GM12878 (cell line): ENCODE results near the gene MYO7A. TPM values are rescaled to one million over a fixed set of nuclear protein-coding genes. Genes with fewer than 3 reads are reported as not detected.

Experiments used
- ATAC-seq: fragments of 200-7000 bp; cut with Tn5 transposase; 3 replicates; pipeline ENCODE4 v1.9.1; 2020; ENCODE audit warnings: mild to moderate bottlenecking, moderate library complexity
- BruUV-seq: library from RNA; stranded (reverse); fragments of 400-500 nt; replicated peaks from 2 replicates; lab custom pipeline; 2021; lab: Mats Ljungman, UMichigan
- CTCF ChIA-PET: fragments of 300-600 bp; sonication (Branson Sonifier 250); formaldehyde crosslinking; extraction: SDS; loops from one replicate; lab custom pipeline; 2021; ENCODE audit warnings: inconsistent platforms; lab: Yijun Ruan, JAX
- POLR2A ChIA-PET: fragments of 350-600 bp; formaldehyde crosslinking; extraction: SDS; loops from one replicate; lab custom pipeline; 2021; ENCODE audit warnings: inconsistent platforms; lab: Charles Lee
- RAD21 ChIA-PET: fragments of 300-600 bp; sonication (Branson Sonifier 250); formaldehyde crosslinking; loops from one replicate; lab custom pipeline; 2023; ENCODE audit warnings: antibody characterized with exemption; ENCODE audit not compliant: unreplicated experiment; lab: Charles Lee
- SMC1A ChIA-PET: fragments of 300-600 bp; sonication (Branson Sonifier 250); formaldehyde crosslinking; loops from one replicate; lab custom pipeline; 2023; ENCODE audit not compliant: unreplicated experiment, uncharacterized antibody; lab: Charles Lee
- DNase-seq: peaks from one replicate; pipeline ENCODE4 v3.0.0-alpha.2; 2011; ENCODE audit warnings: low read depth, low spot score
- FAIRE-seq: peaks from 3 replicates; lab custom pipeline; 2011; peaks lifted over from hg19 to GRCh38; lab: Jason Lieb, UNC
- H2AFZ ChIP-seq: 2 replicates; pipeline ENCODE4 v1.6.0; 2011; ENCODE audit warnings: low read depth, low read length, control low read depth; ENCODE audit not compliant: control insufficient read depth
- H3K27ac ChIP-seq: 2 replicates; pipeline ENCODE4 v1.5.1; 2011; ENCODE audit warnings: control low read depth; ENCODE audit not compliant: control insufficient read depth, insufficient read depth
- H3K27me3 ChIP-seq, 2 experiments: replicated peaks in 1 of 2; 2 replicates each; pipeline versions ENCODE4 v1.6.0 to v1.6.1; 2011; ENCODE audit warnings: low read length in 1 of 2; ENCODE audit not compliant: control insufficient read depth in 2 of 2, insufficient read depth in 2 of 2
- H3K36me3 ChIP-seq, 2 experiments: 2 replicates each; pipeline ENCODE4 v1.5.1; 2011; ENCODE audit warnings: low read length in 1 of 2; ENCODE audit not compliant: control insufficient read depth in 2 of 2, insufficient read depth in 2 of 2
- H3K4me1 ChIP-seq: 2 replicates; pipeline ENCODE4 v1.6.1; 2011; ENCODE audit warnings: mild to moderate bottlenecking, low read length, moderate library complexity, mixed read lengths; ENCODE audit not compliant: control insufficient read depth, insufficient read depth
- H3K4me2 ChIP-seq: 2 replicates; pipeline ENCODE4 v1.6.0; 2011; ENCODE audit warnings: control low read depth; ENCODE audit not compliant: control insufficient read depth, insufficient read depth
- H3K4me3 ChIP-seq: fragments of 200-600 bp; sonication (generic); 2 replicates; pipeline ENCODE4 v1.5.1; 2016
- H3K79me2 ChIP-seq: 2 replicates; pipeline ENCODE4 v1.6.0; 2011; ENCODE audit warnings: low read length; ENCODE audit not compliant: control insufficient read depth, insufficient read depth
- H3K9ac ChIP-seq: 2 replicates; pipeline ENCODE4 v1.8.0; 2011; ENCODE audit warnings: low read length, control low read depth, mixed read lengths; ENCODE audit not compliant: control insufficient read depth, insufficient read depth
- H3K9me3 ChIP-seq: replicated peaks from 3 replicates; pipeline ENCODE4 v1.5.1; 2011; ENCODE audit warnings: mild to moderate bottlenecking, low read length; ENCODE audit not compliant: control insufficient read depth, insufficient read depth
- H4K20me1 ChIP-seq: 2 replicates; pipeline ENCODE4 v1.6.0; 2011; ENCODE audit not compliant: control insufficient read depth, insufficient read depth
- CHD1 ChIP-seq: IDR thresholded peaks from 2 replicates; pipeline ENCODE4 v1.6.1; 2012; ENCODE audit warnings: low read depth, low read length, improper control_type of control experiment
- CHD4 ChIP-seq: fragments of 200-600 bp; sonication (generic); IDR thresholded peaks from 2 replicates; pipeline ENCODE4 v1.6.1; 2016; ENCODE audit warnings: mild to moderate bottlenecking
- CREM ChIP-seq: IDR thresholded peaks from 2 replicates; pipeline ENCODE4 v1.6.1; 2014; ENCODE audit warnings: antibody characterized with exemption, low read depth
- EP300 ChIP-seq, 2 experiments: fragments of 150-350 bp in 1 of 2; IDR thresholded peaks; 2 replicates each; pipeline ENCODE4 v1.6.1; 2011 to 2012; ENCODE audit warnings: low read depth in 2 of 2, low read length in 2 of 2, borderline replicate concordance in 1 of 2, improper control_type of control experiment in 1 of 2, inconsistent platforms in 1 of 2; ENCODE audit not compliant: control insufficient read depth in 1 of 2
- IRF4 ChIP-seq: IDR thresholded peaks from 2 replicates; pipeline ENCODE4 v1.6.1; 2011; ENCODE audit warnings: low read depth, low read length
- MEF2B ChIP-seq: fragments of 450-650 bp; IDR thresholded peaks from 2 replicates; pipeline ENCODE4 v1.6.1; 2018; ENCODE audit warnings: mild to moderate bottlenecking, moderate library complexity; ENCODE audit not compliant: partially characterized antibody, poor library complexity, severe bottlenecking
- RBBP5 ChIP-seq: fragments of 200-600 bp; sonication (generic); conservative IDR thresholded peaks from 2 replicates; pipeline ENCODE4 v1.6.1; 2016
- RCOR1 ChIP-seq: conservative IDR thresholded peaks from 2 replicates; pipeline ENCODE4 v1.6.1; 2012; ENCODE audit warnings: low read depth, low read length, improper control_type of control experiment
- RUNX3 ChIP-seq: IDR thresholded peaks from 2 replicates; pipeline ENCODE4 v1.6.1; 2012; ENCODE audit warnings: low read length, inconsistent platforms
- SIX5 ChIP-seq: IDR thresholded peaks from 2 replicates; pipeline ENCODE4 v1.6.1; 2011; ENCODE audit warnings: mild to moderate bottlenecking, low read depth, low read length, moderate library complexity; ENCODE audit not compliant: severe bottlenecking
- WGBS: methylation state at CpG from one replicate; pipeline ENCODE4 v1.1.6; 2016; ENCODE audit warnings: low lambda C conversion rate; ENCODE audit not compliant: insufficient replicate concordance, insufficient coverage; ENCODE audit errors: missing lambda C conversion rate; 5-methylcytosine and 5-hydroxymethylcytosine counted together
- in situ Hi-C: fragments of 300-500 bp; cut with MboI; formaldehyde crosslinking; loops from 9 replicates; pipeline ENCODE4 v1.14.3; 2018; ENCODE audit warnings: mixed read lengths
- intact Hi-C: fragments of 100-400 bp; cut with micrococcal nuclease; formaldehyde crosslinking; loops from one replicate; pipeline ENCODE4 v1.14.2; 2022; ENCODE audit not compliant: unreplicated experiment
- polyA plus RNA-seq, 11 experiments: library from polyadenylated mRNA; depleted of rRNA in 4 of 11; unstranded in 6 of 11; stranded (reverse) in 5 of 11; fragments of >200 nt; fragmentation: Nextera tagmentation in 4 of 11; fragmentation: Illumina TruSeq in 1 of 11; extraction: Ambion mirVana in 4 of 11; extraction: Trizol in 1 of 11; gene quantifications; 1 replicate in 1 of 11; 2 replicates in 10 of 11; pipeline versions ENCODE4 v1.2.1 to v1.2.3, GENCODE V29; 2011 to 2016; ENCODE audit warnings: inconsistent platforms in 2 of 11, missing spikeins in 2 of 11, low read depth in 1 of 11
- total RNA-seq, 4 experiments: library from RNA; depleted of rRNA in 3 of 4; stranded (reverse); fragments of >200 nt in 3 of 4; fragmentation: Illumina TruSeq in 1 of 4; extraction: Trizol in 1 of 4; gene quantifications; 2 replicates each; pipeline versions ENCODE4 v1.2.1 to v1.2.3, GENCODE V29; 2013 to 2021
- TF ChIP-seq, protein P1 (sequence below): fragments of 450-650 bp; IDR thresholded peaks from 2 replicates; pipeline ENCODE4 v1.6.1; 2016; ENCODE audit warnings: mild to moderate bottlenecking, moderate library complexity, borderline replicate concordance
- TF ChIP-seq, protein P2 (sequence below): fragments of 450-650 bp; IDR thresholded peaks from 2 replicates; pipeline ENCODE4 v1.6.1; 2017; ENCODE audit warnings: mild to moderate bottlenecking, moderate library complexity
- TF ChIP-seq, protein P3 (sequence below): fragments of 450-650 bp; IDR thresholded peaks from 2 replicates; pipeline ENCODE4 v1.6.1; 2017; ENCODE audit warnings: antibody characterized with exemption, mild to moderate bottlenecking, moderate library complexity

MYO7A gene
- total and polyA plus RNA-seq, 10 of the 15 experiments (the other 5 are each of a cell fraction or from before 2014, with no cell fraction given) = 0.01 to 0.21 (median 0.04) TPM; not detected in 6

DNA sequence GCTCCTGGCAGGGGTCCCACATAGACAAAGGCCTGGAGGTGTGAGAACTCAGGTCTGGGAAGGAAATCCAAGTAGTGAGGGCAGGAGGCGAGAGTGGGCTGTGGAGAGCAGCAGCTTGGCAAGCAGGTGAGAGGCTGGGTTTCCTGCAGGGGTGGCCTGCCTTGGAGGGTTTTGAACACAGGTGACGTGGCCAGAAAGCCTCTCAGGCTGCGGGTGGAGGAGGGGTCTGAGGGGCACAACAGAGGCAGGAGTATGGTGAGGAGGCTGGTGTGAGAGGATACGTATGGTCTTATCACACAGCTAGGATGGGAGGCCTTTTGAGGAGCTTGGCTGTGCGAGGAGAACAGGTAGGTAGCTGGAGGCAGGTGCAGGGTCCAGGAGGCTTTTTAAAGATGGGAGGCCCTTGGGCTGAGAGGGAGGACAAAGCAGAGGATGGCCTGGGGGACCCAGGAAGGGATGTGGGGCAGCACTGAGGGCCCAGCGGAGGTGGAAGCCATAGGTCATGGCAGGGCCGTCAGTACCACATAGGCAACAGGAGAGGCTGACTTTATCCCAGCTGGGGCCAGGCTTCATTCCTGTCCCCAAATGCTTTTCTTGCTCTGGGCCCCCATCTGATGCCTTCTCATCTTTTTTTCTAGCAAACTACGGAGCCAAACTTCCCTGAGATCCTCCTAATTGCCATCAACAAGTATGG lies 84.4 kb downstream of the MYO7A start:
- Histone ChIP-seq H3K27me3 (no peaks in the 10 kb centered on the region), H3K27ac (no peak overlapping the region), H3K79me2 (no peaks in the 10 kb centered on the region), H4K20me1 (no peaks in the 10 kb centered on the region), H2AFZ (no peak overlapping the region), H3K4me1 (no peaks in the 10 kb centered on the region), H3K9me3 (no peaks in the 10 kb centered on the region), H3K4me3 (no peak overlapping the region), H3K36me3 (no peaks in the 10 kb centered on the region), H3K4me2 (no peak overlapping the region), H3K9ac (no peak overlapping the region)
- ChIA-PET RAD21 (no interaction called here), POLR2A (no interaction called here), SMC1A (no interaction called here), CTCF (no interaction called here)
- FAIRE-seq (no peak), DNase-seq (no peak), ATAC-seq (no peak)
- BruUV-seq = no TSS peak
- 30% methylated on average over 8 of the region's 8 CpGs for WGBS
- intact Hi-C loops (no loop called here), in situ Hi-C loops (no loop called here)
- TF ChIP-seq CHD1 = no peak
- TF ChIP-seq, protein P1, sequence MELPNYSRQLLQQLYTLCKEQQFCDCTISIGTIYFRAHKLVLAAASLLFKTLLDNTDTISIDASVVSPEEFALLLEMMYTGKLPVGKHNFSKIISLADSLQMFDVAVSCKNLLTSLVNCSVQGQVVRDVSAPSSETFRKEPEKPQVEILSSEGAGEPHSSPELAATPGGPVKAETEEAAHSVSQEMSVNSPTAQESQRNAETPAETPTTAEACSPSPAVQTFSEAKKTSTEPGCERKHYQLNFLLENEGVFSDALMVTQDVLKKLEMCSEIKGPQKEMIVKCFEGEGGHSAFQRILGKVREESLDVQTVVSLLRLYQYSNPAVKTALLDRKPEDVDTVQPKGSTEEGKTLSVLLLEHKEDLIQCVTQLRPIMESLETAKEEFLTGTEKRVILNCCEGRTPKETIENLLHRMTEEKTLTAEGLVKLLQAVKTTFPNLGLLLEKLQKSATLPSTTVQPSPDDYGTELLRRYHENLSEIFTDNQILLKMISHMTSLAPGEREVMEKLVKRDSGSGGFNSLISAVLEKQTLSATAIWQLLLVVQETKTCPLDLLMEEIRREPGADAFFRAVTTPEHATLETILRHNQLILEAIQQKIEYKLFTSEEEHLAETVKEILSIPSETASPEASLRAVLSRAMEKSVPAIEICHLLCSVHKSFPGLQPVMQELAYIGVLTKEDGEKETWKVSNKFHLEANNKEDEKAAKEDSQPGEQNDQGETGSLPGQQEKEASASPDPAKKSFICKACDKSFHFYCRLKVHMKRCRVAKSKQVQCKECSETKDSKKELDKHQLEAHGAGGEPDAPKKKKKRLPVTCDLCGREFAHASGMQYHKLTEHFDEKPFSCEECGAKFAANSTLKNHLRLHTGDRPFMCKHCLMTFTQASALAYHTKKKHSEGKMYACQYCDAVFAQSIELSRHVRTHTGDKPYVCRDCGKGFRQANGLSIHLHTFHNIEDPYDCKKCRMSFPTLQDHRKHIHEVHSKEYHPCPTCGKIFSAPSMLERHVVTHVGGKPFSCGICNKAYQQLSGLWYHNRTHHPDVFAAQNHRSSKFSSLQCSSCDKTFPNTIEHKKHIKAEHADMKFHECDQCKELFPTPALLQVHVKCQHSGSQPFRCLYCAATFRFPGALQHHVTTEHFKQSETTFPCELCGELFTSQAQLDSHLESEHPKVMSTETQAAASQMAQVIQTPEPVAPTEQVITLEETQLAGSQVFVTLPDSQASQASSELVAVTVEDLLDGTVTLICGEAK = no peak
- TF ChIP-seq, protein P2, sequence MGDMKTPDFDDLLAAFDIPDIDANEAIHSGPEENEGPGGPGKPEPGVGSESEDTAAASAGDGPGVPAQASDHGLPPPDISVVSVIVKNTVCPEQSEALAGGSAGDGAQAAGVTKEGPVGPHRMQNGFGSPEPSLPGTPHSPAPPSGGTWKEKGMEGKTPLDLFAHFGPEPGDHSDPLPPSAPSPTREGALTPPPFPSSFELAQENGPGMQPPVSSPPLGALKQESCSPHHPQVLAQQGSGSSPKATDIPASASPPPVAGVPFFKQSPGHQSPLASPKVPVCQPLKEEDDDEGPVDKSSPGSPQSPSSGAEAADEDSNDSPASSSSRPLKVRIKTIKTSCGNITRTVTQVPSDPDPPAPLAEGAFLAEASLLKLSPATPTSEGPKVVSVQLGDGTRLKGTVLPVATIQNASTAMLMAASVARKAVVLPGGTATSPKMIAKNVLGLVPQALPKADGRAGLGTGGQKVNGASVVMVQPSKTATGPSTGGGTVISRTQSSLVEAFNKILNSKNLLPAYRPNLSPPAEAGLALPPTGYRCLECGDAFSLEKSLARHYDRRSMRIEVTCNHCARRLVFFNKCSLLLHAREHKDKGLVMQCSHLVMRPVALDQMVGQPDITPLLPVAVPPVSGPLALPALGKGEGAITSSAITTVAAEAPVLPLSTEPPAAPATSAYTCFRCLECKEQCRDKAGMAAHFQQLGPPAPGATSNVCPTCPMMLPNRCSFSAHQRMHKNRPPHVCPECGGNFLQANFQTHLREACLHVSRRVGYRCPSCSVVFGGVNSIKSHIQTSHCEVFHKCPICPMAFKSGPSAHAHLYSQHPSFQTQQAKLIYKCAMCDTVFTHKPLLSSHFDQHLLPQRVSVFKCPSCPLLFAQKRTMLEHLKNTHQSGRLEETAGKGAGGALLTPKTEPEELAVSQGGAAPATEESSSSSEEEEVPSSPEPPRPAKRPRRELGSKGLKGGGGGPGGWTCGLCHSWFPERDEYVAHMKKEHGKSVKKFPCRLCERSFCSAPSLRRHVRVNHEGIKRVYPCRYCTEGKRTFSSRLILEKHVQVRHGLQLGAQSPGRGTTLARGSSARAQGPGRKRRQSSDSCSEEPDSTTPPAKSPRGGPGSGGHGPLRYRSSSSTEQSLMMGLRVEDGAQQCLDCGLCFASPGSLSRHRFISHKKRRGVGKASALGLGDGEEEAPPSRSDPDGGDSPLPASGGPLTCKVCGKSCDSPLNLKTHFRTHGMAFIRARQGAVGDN = no peak
- TF ChIP-seq IRF4 = no peak
- TF ChIP-seq RUNX3 = no peak
- TF ChIP-seq MEF2B = no peak
- no peak for TF ChIP-seq CHD4
- TF ChIP-seq EP300 (IDR thresholded peaks at IDR 0.05; ENCODE audit: borderline replicate concordance in 1 of 2, control insufficient read depth in 1 of 2, low read depth in 2 of 2, low read length in 2 of 2) = no peak
- TF ChIP-seq, protein P3, sequence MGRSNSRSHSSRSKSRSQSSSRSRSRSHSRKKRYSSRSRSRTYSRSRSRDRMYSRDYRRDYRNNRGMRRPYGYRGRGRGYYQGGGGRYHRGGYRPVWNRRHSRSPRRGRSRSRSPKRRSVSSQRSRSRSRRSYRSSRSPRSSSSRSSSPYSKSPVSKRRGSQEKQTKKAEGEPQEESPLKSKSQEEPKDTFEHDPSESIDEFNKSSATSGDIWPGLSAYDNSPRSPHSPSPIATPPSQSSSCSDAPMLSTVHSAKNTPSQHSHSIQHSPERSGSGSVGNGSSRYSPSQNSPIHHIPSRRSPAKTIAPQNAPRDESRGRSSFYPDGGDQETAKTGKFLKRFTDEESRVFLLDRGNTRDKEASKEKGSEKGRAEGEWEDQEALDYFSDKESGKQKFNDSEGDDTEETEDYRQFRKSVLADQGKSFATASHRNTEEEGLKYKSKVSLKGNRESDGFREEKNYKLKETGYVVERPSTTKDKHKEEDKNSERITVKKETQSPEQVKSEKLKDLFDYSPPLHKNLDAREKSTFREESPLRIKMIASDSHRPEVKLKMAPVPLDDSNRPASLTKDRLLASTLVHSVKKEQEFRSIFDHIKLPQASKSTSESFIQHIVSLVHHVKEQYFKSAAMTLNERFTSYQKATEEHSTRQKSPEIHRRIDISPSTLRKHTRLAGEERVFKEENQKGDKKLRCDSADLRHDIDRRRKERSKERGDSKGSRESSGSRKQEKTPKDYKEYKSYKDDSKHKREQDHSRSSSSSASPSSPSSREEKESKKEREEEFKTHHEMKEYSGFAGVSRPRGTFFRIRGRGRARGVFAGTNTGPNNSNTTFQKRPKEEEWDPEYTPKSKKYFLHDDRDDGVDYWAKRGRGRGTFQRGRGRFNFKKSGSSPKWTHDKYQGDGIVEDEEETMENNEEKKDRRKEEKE = no peak
- no peak for TF ChIP-seq CREM
- no peak for TF ChIP-seq RCOR1
- TF ChIP-seq RBBP5 = no peak
- TF ChIP-seq SIX5 = no peak
